Erythroblast (primary cell): ENCODE data around the gene SGCA.

Experiments
- DNase-seq, 2 experiments: peaks; one replicate each; lab custom pipeline; 2025; lab: John Stamatoyannopoulos, UW
- GATA1 ChIP-seq: IDR thresholded peaks from 2 replicates; pipeline ENCODE4 v1.6.1; 2011; ENCODE audit warnings: low read depth, mild to moderate bottlenecking, control low read depth, low read length, moderate library complexity
- POLR2A ChIP-seq: IDR thresholded peaks from 2 replicates; pipeline ENCODE4 v1.6.1; 2011; ENCODE audit warnings: mild to moderate bottlenecking, low read length

The SGCA gene

GRCh38 chr17:50129728-50130558, 35.9 kb upstream of the SGCA start, which contains the start of gene SAMD14:
SAMD14 (minus strand) TSS chr17:50130160; CDS start chr17:50124959, 5,201 bp downstream.
- DNase-seq: no peak
- TF ChIP-seq GATA1 (no peak), POLR2A (no peak)

- no peak for DNase-seq
- TF ChIP-seq GATA1: no peak
Observed at GRCh38 chr17:50130559-50131305, 35.1 kb upstream of the SGCA start.

DNA sequence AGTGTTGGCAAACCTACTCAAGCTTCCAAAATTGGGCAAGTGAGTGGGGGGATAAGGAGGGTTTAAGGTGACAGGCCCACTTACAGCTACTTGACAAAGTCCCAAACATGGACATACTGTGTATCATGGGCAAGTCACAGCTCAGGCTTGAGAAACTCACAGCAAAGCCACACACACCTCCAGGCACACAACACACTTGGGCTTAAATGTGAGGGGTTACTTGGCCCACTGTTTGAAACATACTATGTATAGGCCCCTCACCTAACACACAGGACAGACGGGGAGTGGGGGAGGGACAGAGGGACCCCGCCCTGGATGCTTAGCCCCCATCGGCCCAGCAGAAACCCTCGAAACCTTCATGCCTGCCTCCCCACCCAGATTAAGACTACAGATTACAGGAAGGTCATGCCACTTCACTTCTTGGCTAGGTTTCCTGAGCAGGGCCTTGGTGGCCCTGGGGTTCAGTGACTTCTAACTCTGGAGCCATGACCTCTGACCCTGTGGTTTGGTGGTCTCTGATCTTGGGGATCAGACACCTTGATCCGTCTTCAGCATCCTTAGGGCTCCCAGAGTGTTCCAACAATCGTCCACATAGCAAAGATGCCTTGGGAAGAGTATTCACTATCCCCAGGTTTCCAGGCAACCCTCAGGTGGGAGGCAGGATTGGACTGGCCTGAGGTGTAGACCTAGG, 33.6 kb upstream of the SGCA start:
- TF ChIP-seq GATA1: no peak
- no peak for TF ChIP-seq POLR2A
- DNase-seq: peak; percentile 18 to 23

GRCh38 chr17:50133028-50133768, 32.6 kb upstream of the SGCA start:
- TF ChIP-seq POLR2A: no peak
- TF ChIP-seq GATA1: no peak

GRCh38 chr17:50133769-50134099, 32.1 kb upstream of the SGCA start:
- no peak for DNase-seq
- TF ChIP-seq GATA1: no peak
- TF ChIP-seq POLR2A: no peak

More at GRCh38 chr17:50133028-50133768, 32.6 kb upstream of the SGCA start:
- DNase-seq: no peak

DNA sequence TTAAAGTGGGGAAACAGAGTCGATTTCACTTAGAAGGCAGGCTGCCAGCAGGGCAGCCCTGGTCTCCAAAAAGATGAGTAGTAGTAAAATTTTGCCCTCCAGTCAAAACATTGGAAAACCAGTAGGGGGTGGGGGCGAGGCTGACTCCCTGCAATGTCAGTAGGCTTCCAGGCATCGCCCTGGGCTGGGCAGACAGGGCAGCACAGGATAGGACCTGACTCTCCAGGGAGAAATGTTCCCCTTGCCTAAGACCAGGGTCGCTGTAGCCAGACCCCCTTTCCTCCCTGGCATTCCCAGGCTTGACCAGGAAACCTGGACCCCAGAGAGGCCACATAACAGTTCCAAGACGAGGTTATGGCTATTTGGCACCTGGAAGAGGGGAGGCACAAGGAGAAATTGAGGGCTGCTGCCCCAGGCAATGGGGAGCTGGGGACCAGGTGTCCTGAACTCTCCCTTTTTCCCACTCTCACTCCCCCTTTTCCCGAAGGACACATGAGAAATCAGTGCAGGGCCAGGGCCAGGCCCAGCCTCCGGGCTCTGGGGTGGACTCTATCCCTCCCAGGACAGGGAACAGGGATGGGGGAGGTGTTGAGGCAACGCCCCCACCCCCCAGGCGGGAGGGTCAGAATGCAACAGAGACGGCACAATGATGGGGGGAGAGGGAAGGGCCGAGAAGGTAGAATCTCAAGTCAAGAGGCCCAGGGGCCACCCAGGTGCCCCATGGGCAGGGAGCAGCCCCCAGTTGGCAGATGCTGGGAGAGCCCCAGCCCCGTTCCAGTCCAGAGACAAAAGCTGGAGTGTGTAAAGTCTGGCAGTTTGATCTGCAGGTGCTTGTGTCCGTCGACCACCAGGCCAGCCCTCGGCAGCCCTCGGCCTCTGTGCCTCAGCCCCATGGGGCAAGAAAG, 31.3 kb upstream of the SGCA start:
- TF ChIP-seq POLR2A (no peak), GATA1 (no peak)
- DNase-seq: no peak

- no peak for TF ChIP-seq GATA1
- TF ChIP-seq POLR2A: no peak
- DNase-seq: no peak
Observed at GRCh38 chr17:50135316-50136095, 30.3 kb upstream of the SGCA start.

- TF ChIP-seq POLR2A: no peak
- TF ChIP-seq GATA1: no peak
- DNase-seq: no peak
Observed at GRCh38 chr17:50136096-50136687, 29.6 kb upstream of the SGCA start.

DNA sequence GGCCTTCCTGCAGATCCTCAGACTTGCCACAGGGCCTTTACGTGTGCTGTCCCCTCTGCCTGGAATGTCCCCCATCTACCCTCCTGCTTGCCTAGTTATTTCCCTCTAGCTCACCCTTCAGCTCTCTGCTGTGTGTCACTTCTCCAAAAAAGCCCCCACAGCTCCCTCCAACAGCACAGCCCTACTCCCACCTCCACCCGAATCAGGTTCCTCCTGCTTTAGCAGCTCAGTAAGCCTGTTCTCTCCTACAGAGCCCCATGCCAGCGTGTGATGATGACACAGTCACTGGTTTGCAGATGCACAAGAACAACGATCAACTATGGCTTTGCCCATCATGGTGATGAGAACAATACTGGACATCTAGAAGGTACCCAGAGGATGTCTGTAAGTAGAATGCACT, 28.8 kb upstream of the SGCA start:
- no peak for TF ChIP-seq GATA1
- TF ChIP-seq POLR2A: no peak
- DNase-seq: no peak

DNA sequence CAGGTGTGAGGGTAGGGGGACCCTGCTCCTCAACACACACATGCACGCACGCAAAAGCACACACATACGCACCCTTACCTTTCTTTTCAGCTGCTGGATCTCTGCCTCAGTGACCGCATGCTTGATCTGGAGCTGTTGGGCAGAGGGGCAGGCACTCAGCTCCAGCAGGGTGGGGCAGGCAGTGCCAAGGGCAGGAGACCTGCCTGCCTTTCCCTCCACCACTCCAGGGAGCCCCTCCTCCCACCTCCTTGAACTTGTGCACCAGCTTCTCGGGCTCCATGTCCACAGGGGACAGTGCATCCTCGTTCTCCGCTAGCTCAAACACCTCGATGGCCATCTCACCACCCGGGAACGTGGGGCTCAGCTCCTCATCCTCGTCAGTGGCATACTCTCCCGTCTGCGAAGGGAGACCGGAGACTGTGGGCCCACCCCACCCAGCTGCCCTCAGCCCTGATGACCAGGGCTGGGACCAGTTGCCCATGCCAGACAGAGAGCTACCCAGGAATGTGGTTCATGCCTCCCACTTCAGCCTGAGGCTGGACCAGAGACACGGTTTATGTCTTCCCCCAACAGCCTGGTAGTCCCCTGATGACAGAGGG, 26.5 kb upstream of the SGCA start:
- no peak for TF ChIP-seq GATA1
- no peak for TF ChIP-seq POLR2A
- DNase-seq: no peak
